Neutrophil (primary cell): Measurements from ENCODE around the gene FNBP1.
A peak's percentile ranks its signal among the peaks of the same experiment; 100 is the strongest.
"Not testable (repeated sequence)": the region's sequence is repeated elsewhere in the genome, so short reads cannot be mapped to it uniquely, and the experiment has no call there.

Experiments used
- H3K27ac ChIP-seq: fragments of 200-600 bp; sonication (generic); 2 replicates; pipeline ENCODE4 v1.5.1; 2016; ENCODE audit warnings: mild to moderate bottlenecking, moderate library complexity
- H3K27me3 ChIP-seq: fragments of 200-600 bp; sonication (generic); 2 replicates; pipeline ENCODE4 v1.6.0; 2016; ENCODE audit warnings: mild to moderate bottlenecking
- H3K36me3 ChIP-seq: fragments of 200-600 bp; sonication (generic); 2 replicates; pipeline ENCODE4 v1.5.1; 2017
- H3K4me1 ChIP-seq, 2 experiments: fragments of 200-600 bp in 1 of 2; sonication (generic) in 1 of 2; 1 replicate in 1 of 2; 2 replicates in 1 of 2; pipeline versions ENCODE4 v1.5.1 to v1.6.1; 2013 to 2016; ENCODE audit warnings: low read depth in 1 of 2, low read length in 1 of 2, mild to moderate bottlenecking in 1 of 2, moderate library complexity in 1 of 2; ENCODE audit not compliant: control insufficient read depth in 1 of 2, insufficient read depth in 1 of 2
- H3K4me3 ChIP-seq, 2 experiments: fragments of 200-600 bp in 1 of 2; sonication (generic) in 1 of 2; 1 replicate in 1 of 2; 2 replicates in 1 of 2; pipeline ENCODE4 v1.5.1; 2013 to 2016; ENCODE audit warnings: low read depth in 1 of 2, low read length in 1 of 2, mild to moderate bottlenecking in 1 of 2, moderate library complexity in 1 of 2
- H3K9me3 ChIP-seq: fragments of 200-600 bp; sonication (generic); 2 replicates; pipeline ENCODE4 v1.5.1; 2016
- CTCF ChIP-seq: fragments of 200-600 bp; sonication (generic); IDR thresholded peaks from 2 replicates; pipeline ENCODE4 v1.5.1; 2016; ENCODE audit warnings: antibody characterized with exemption

The FNBP1 gene

DNA sequence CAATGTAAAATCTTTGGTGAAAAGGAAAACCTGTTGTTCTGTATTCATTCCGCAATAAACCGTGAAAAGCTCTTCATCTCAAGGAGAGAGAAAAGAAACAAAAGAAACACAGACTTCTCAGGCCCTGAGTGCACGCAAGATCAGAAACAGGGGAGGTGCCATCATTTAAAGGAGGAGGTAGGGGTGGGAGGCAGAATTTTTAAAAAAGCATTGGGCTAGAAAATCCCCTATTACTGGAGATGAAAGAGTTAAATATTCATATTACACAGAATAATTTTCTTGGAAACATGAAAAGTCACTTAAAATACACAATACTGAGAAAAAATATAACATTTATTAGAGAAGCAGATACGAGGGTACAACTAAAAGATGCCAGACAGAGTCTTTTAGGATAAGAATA is 151.4 kb downstream of the FNBP1 start:
- Histone ChIP-seq H3K4me1 (peaks cover 56 to 76% of the 10 kb centered on the region in 2 experiments), H3K36me3 (peaks cover 24% of the 10 kb centered on the region), H3K4me3 (no peak overlapping the region), H3K27ac (peak overlapping the region; percentile 99), H3K9me3 (no peaks in the 10 kb centered on the region), H3K27me3 (no peaks in the 10 kb centered on the region)
- no peak for TF ChIP-seq CTCF

DNA sequence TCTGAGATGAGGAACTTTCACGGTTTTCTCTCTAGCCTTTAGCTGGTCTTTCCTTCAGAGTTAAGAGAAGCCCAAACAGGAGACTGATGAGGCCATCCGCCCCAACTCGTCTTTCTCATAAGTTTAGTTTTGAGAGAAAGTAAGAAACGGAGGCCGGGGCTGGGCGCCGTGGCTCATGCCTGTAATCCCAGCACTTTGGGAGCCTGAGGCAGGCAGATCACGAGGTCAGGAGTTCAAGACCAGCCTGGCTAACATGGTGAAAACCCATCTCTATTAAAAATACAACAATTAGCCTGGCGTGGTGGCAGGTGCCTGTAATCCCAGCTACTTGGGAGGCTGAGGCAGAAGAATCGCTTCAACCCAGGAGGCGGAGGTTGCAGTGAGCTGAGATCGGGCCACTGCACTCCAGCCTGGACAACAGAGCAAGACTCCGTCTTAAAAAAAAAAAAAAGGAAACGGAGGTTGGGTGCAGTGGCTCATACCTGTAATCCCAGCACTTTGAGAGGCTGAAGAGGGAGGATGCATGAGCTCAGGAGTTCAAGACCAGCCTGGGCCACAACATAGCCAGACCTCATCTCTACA is 152.2 kb downstream of the FNBP1 start:
- Histone ChIP-seq H3K36me3 (peaks cover 18% of the 10 kb centered on the region), H3K27ac (peak overlapping the region; percentile 99), H3K4me1 (peaks cover 62 to 76% of the 10 kb centered on the region in 2 experiments), H3K4me3 (peak overlapping the region; percentile 62 to 70)
- not testable (repeated sequence) for H3K27me3 ChIP-seq, H3K9me3 ChIP-seq

- H3K9me3 ChIP-seq: no peaks in the 10 kb centered on the region
- peaks cover 11% of the 10 kb centered on the region for H3K36me3 ChIP-seq
- peaks cover 66 to 77% of the 10 kb centered on the region in 2 experiments for H3K4me1 ChIP-seq
- no peaks in the 10 kb centered on the region for H3K27me3 ChIP-seq
- H3K4me3 ChIP-seq: peak overlapping the region; percentile 62 to 70
- no peak for TF ChIP-seq CTCF
- H3K27ac ChIP-seq: peak overlapping the region; percentile 99
Measured at GRCh38 chr9:129889941-129890717, 152.9 kb downstream of the FNBP1 start.

GRCh38 chr9:129889122-129889940 is 153.7 kb downstream of the FNBP1 start:
- Histone ChIP-seq H3K27ac (peak overlapping the region; percentile 99), H3K9me3 (no peaks in the 10 kb centered on the region), H3K36me3 (peaks cover 3% of the 10 kb centered on the region), H3K4me1 (peaks cover 74 to 84% of the 10 kb centered on the region in 2 experiments), H3K27me3 (no peaks in the 10 kb centered on the region), H3K4me3 (peak overlapping the region; percentile 62 to 70)
- TF ChIP-seq CTCF: no peak

DNA sequence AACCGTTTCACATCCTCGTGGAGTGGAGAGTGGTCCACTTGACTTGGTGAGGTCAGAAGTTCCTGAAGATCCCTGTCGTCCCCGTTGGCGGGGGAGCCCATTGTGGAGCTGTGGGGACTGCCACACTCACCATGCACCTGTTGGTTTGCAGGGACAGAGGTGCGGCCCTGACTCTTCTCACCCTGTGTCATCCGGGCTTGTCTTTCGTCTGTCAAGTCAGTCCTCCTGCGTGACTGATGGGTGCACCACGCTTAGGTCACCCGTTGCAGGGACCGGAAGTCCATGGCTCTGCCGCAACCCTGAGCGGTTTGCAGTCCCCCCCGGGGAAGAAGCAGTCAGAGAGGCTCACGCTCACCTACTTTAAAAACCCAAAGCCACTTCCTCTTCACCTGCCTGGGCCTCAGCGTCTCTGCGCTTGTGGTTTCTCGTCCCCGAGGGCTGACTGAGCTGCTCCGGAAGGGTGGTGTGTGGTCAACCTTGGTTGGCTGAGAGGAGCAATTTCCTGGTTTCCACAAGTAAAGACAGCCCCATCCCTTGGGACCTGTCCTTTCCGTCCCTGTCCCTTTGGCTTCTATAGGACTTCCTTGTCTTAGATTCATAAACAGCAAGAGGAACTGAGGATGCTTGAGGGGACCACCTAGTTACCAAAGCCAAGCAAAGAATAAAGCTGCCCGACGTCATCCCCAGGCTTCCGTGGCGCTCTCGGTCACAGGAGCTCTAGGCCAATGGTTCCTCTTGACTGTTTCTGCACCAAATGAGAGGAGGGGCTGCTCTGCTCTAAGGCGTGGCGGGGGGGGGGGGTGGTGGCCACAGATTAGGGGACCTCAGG is 154.5 kb downstream of the FNBP1 start:
- H3K27ac ChIP-seq: peak overlapping the region; percentile 99
- H3K4me3 ChIP-seq: peak overlapping the region; percentile 62 to 70
- no peaks in the 10 kb centered on the region for H3K9me3 ChIP-seq
- H3K36me3 ChIP-seq: no peaks in the 10 kb centered on the region
- H3K27me3 ChIP-seq: no peaks in the 10 kb centered on the region
- H3K4me1 ChIP-seq: peaks cover 83 to 92% of the 10 kb centered on the region in 2 experiments
- peak; percentile 24 for TF ChIP-seq CTCF
